Hematopoietic multipotent progenitor cell treated with erythropoietin and hydrocortisone succinate and interleukin-3 and kit ligand, for 15 days (in vitro differentiated cells): ENCODE results near the gene GBA3.

Experiments
- DNase-seq: peaks from one replicate; pipeline ENCODE4 v3.0.0-alpha.2; 2015; ENCODE audit warnings: low spot score

The GBA3 gene

DNA sequence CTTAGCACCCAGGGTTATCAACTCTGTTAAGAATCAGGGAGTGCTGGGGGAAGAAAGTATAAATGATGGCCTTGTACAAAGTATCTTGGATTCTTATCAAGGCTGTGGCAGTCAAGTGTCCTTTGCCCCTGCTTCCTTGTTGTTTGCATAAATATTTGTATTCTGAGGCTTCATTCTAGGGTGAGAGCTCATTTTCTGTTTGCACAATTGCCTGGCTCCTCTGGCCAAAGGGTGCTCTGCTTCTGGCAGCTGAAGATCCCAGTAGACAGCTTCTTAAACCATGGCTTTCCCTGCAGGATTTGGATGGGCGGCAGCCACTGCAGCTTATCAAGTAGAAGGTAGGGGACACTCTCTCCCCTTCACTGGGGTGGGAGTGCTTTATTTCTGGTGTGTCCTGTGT, at the start of gene GBA3:
Gene GBA3 (plus strand): TSS at position 202 of the 400 bp plus-strand sequence.
- no peak for DNase-seq

DNA sequence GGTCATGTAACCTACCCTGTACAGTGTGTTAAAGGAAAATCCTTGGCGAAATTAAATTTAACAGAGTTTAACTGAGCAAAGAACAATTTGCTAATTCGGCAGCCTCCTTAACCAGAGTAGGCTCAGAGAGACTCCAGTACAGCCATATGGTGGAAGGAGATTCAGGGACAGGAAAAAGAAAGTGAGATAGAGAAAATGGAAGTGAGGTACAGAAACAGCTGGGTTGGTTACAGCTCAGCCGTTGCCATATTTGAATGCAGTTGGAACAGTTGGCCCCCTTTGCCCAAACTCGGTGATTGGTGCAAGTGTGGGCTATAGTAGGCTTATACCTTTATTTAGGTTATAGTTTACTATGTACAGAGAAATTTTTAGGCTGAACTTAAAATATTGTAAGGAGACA, 48.8 kb upstream of the GBA3 start:
- no peak for DNase-seq

- DNase-seq, result no peak
Measured at GRCh38 chr4:22645481-22646182, 47.1 kb upstream of the GBA3 start.

- DNase-seq, result no peak
Measured at GRCh38 chr4:22648996-22649395, 43.7 kb upstream of the GBA3 start.

- no peak for DNase-seq
Measured at GRCh38 chr4:22650771-22651170, 42.0 kb upstream of the GBA3 start.

DNA sequence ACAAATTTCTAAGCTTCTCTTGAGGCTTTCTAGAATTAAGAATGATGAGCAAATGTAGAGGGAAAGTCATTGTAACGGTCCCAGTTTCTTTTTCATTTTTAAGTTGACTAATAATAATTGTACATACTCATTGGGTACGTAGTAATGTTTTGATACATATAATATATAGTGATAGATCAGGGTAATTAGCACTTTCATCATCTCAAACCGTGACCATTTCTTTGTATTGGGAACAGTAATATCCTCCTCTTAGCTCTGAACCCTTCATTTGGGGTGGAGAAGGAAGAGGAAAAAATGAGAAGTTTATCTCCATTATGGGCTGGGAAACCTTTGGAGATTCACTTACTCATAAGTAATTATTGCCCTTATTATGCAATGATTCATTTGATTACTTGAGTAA, 39.0 kb upstream of the GBA3 start:
- no peak for DNase-seq

DNA sequence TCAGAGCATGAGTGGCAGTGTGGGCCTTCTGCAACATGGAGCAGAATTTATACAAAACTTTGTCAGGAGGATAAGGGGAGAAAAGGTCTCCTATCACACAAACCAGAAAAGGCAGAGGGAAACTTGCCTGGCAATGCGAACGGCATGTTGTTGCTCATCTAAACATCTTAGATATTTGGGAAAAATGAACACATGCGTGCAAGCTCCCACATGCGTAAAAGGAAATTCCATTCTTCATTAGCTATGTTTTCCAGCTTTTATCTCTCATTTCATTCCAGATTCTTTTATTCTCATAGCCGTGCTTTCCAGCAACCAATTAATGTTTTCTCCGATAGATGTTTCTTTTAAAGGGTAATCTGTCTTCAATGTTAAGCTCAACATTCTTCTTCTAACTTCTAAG, 31.3 kb upstream of the GBA3 start:
- DNase-seq, result no peak

- DNase-seq, result no peak
Measured at GRCh38 chr4:22667332-22667940, 25.3 kb upstream of the GBA3 start.

DNA sequence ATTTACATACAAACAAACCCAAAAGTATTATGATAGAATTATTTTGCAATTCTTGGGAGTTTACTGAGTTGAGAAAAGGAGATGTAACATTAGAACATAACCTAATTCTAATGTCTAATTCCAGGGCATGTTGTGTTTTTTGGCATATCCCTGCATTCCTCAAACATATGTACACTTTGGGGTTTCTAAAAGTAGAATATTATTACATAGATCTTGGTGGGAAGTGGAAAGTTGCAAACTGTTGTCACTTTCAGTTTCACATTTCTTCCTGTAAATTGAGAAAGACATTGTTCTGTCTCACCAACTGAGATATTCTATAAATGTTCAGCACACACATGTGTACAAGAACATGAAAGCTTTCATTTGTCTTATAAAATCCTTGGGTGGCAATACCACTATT, 24.4 kb upstream of the GBA3 start:
- DNase-seq, result no peak

DNA sequence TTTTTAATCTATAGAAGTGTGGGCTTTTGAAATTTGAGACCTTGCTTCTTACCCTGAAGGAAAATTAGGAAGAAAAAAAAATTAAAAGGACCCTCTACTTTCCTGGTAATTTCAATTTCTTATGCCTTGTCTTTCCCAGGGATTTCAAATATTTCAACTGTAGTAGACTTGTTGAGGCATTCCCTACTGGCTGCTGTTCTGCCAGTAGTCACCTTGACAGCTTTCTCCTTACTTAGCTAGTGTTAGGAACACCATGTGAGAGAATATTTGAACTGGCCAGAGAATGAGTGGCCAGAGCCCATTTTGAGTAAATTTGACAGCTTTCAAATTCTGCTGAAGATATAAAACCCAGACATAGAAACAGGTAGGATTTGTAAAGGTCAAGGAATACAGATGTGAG, 24.0 kb upstream of the GBA3 start:
- no peak for DNase-seq

GRCh38 chr4:22670956-22671355, 21.8 kb upstream of the GBA3 start:
- no peak for DNase-seq

GRCh38 chr4:22672519-22672918, 20.2 kb upstream of the GBA3 start:
- no peak for DNase-seq

GRCh38 chr4:22672944-22673343, 19.8 kb upstream of the GBA3 start:
- no peak for DNase-seq

GRCh38 chr4:22674700-22675099, 18.0 kb upstream of the GBA3 start:
- DNase-seq, result no peak

GRCh38 chr4:22676063-22676462, 16.7 kb upstream of the GBA3 start:
- DNase-seq, result no peak

GRCh38 chr4:22677780-22678179, 15.0 kb upstream of the GBA3 start:
- DNase-seq, result no peak

DNA sequence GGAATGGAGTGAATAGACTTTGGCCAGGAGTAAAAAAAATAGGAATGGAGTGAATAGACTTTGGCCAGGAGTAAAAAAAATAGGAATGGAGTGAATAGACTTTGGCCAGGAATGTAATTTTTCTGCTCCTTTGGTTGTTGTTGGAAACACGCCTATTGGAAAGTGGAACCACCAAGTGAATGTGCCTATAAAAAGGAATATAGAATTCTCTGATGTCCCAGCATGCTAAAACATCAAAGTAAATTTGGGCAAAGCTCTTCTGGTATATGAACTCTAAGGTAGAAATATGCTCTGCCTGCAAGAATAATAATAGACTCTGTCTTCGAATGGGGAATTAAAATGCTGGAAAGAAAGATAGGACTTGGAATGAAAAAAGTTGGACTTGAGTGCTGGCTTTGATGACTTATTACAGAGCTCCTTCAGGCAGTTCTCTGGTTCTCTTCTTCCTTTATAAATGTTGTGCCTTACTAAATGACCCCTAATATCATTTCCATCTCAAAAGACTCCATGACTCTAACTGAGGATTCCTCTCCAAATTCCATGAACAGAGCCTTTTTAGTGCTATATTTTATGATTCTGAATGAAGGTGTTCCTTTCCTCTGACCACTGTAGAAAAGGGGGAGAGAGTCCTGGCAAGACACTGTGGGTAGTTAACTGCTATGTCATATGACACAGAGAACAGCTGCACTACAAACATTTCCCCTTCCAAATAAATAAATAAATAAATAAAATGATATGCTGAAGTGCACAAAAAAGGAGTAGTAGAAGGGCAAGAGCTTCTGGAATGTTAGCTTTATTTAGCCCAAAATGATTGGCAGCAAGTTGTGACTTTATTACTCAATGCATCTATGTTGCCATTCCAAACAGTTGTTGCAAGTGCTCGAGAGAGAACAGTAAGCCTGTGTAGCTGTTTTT, 13.5 kb upstream of the GBA3 start:
- DNase-seq, result no peak

- no peak for DNase-seq
Measured at GRCh38 chr4:22680065-22680642, 12.6 kb upstream of the GBA3 start.

GRCh38 chr4:22683726-22684125, 9.0 kb upstream of the GBA3 start:
- no peak for DNase-seq

- no peak for DNase-seq
Measured at GRCh38 chr4:22686141-22686540, 6.6 kb upstream of the GBA3 start.

DNA sequence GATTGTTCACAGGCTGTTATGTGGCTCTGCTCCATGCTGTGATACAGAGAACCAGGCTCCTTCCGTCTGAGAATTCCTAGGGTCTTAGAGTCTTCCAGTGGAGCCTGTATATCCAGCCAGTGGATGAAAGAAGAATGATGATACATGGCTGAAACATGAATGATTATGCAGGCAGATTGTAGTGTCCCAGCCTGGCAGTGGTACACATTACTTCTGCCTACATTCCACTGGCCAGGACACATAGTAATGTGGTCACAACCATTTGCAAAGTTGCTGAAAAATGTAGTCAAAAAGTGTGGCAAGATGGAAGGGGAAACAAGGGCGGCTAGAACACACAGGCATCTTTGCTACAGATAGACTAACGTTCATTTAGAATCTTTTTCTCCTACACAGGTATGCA, 4.5 kb upstream of the GBA3 start:
- no peak for DNase-seq

DNA sequence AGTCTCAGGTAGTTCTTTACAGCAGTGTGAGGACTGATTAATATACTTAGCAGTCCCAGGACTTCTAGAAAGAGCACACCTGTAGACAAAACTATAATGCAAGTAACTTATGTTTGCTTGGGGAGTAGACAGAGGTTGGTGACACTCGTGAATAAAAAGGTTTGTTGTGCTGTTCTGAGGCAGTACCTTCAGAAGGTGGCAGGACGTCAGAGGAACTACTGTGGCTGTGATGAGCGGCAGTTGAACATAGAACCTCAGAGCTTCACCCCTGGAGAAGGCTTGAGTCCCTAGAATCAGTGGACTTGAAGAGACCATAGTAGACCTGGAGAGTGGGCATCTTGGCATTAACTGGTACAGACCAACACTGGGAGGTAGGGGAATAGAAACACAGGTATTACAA, 3.3 kb upstream of the GBA3 start:
- DNase-seq, result no peak

GRCh38 chr4:22695029-22695428, 2.3 kb downstream of the GBA3 start:
- DNase-seq, result no peak
